HEK293T (cell line): Measurements from ENCODE around the gene HEXIM1.

Source experiments
- CTCF ChIA-PET: fragments of 350-600 bp; formaldehyde crosslinking; extraction: SDS; loops from one replicate; lab custom pipeline; 2021; ENCODE audit warnings: antibody characterized with exemption, inconsistent platforms; lab: Yijun Ruan, JAX
- POLR2A ChIA-PET: fragments of 350-600 bp; formaldehyde crosslinking; extraction: SDS; loops from one replicate; lab custom pipeline; 2020; ENCODE audit warnings: antibody characterized with exemption, inconsistent platforms; lab: Yijun Ruan, JAX
- DNase-seq: peaks from one replicate; pipeline ENCODE4 v3.0.0; 2012; ENCODE audit warnings: mixed read lengths; ENCODE audit errors: extremely low spot score
- ARNT ChIP-seq: fragments of 450-650 bp; IDR thresholded peaks from 2 replicates; pipeline ENCODE4 v1.6.1; 2017; ENCODE audit warnings: mild to moderate bottlenecking
- BHLHE40 ChIP-seq: fragments of 450-650 bp; IDR thresholded peaks from 2 replicates; pipeline ENCODE4 v1.6.1; 2016; ENCODE audit warnings: mild to moderate bottlenecking, moderate library complexity, borderline replicate concordance
- CTBP1 ChIP-seq: fragments of 450-650 bp; IDR thresholded peaks from 2 replicates; pipeline ENCODE4 v1.6.1; 2016; ENCODE audit warnings: borderline replicate concordance
- ELF4 ChIP-seq: fragments of 450-650 bp; IDR thresholded peaks from 2 replicates; pipeline ENCODE4 v1.6.1; 2017; ENCODE audit warnings: antibody characterized with exemption
- FOXA1 ChIP-seq: fragments of 450-650 bp; IDR thresholded peaks from 2 replicates; pipeline ENCODE4 v1.6.1; 2016; ENCODE audit warnings: mild to moderate bottlenecking
- FOXK2 ChIP-seq: fragments of 450-650 bp; IDR thresholded peaks from 2 replicates; pipeline ENCODE4 v1.6.1; 2016; ENCODE audit warnings: mild to moderate bottlenecking
- FOXM1 ChIP-seq: fragments of 450-650 bp; IDR thresholded peaks from 2 replicates; pipeline ENCODE4 v1.6.1; 2017; ENCODE audit warnings: mild to moderate bottlenecking, borderline replicate concordance
- HDGF ChIP-seq: fragments of 450-650 bp; IDR thresholded peaks from 2 replicates; pipeline ENCODE4 v1.6.1; 2017; ENCODE audit warnings: antibody characterized with exemption, borderline replicate concordance
- L3MBTL2 ChIP-seq: fragments of 450-650 bp; conservative IDR thresholded peaks from 2 replicates; pipeline ENCODE4 v1.6.1; 2016; ENCODE audit warnings: mild to moderate bottlenecking
- LEF1 ChIP-seq: fragments of 450-650 bp; IDR thresholded peaks from 2 replicates; pipeline ENCODE4 v1.6.1; 2017; ENCODE audit warnings: mild to moderate bottlenecking, borderline replicate concordance
- NFRKB ChIP-seq: fragments of 450-650 bp; IDR thresholded peaks from 2 replicates; pipeline ENCODE4 v1.6.1; 2016; ENCODE audit warnings: mild to moderate bottlenecking, moderate library complexity
- SP1 ChIP-seq: fragments of 450-650 bp; IDR thresholded peaks from 2 replicates; pipeline ENCODE4 v1.6.1; 2017
- SUZ12 ChIP-seq: fragments of 450-650 bp; IDR thresholded peaks from 2 replicates; pipeline ENCODE4 v1.6.1; 2016; ENCODE audit warnings: mild to moderate bottlenecking
- TARDBP ChIP-seq: fragments of 450-650 bp; IDR thresholded peaks from 2 replicates; pipeline ENCODE4 v1.6.1; 2016
- ZNF384 ChIP-seq: fragments of 450-650 bp; IDR thresholded peaks from 2 replicates; pipeline ENCODE4 v1.6.1; 2016
- TF ChIP-seq, protein P1 (sequence below): fragments of 450-650 bp; IDR thresholded peaks from 2 replicates; pipeline ENCODE4 v1.6.1; 2016

The HEXIM1 gene

DNA sequence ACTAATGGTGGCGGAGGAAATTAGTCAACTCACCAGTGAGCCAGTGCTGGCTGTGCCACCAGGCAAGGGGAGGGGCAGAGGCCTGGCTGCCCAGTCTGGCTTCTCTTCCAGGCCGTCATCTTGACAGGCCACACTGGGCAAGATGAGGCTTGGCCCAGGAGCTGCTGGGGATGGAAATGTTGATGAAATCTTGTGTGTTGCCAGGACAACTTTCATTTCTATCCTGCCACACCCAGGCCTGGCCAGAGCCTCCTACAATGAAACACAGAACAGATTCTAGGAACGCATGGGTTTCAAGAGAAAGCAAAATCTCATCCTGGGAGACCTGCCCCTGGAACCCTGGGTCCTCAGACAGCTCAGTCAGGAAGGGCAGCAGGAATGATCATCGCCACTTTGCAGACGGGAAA is 22.7 kb downstream of the HEXIM1 start:
- DNase-seq = no peak
- CTCF ChIA-PET = interaction anchor here (0.6 to 1.7 kb wide), 6 partner anchors 10 to 35 kb away, joined by 3 to 9 read pairs (median 3); partner anchors contain the start of gene ACBD4
- POLR2A ChIA-PET = interaction anchor here (1.3 to 5.8 kb wide), 3 partner anchors 9 to 22 kb away, joined by 3 to 85 read pairs (median 65); partner anchors contain the start of genes HEXIM1 and HEXIM2
- TF ChIP-seq ZNF384 (no peak), FOXK2 (no peak), SUZ12 (no peak)

DNA sequence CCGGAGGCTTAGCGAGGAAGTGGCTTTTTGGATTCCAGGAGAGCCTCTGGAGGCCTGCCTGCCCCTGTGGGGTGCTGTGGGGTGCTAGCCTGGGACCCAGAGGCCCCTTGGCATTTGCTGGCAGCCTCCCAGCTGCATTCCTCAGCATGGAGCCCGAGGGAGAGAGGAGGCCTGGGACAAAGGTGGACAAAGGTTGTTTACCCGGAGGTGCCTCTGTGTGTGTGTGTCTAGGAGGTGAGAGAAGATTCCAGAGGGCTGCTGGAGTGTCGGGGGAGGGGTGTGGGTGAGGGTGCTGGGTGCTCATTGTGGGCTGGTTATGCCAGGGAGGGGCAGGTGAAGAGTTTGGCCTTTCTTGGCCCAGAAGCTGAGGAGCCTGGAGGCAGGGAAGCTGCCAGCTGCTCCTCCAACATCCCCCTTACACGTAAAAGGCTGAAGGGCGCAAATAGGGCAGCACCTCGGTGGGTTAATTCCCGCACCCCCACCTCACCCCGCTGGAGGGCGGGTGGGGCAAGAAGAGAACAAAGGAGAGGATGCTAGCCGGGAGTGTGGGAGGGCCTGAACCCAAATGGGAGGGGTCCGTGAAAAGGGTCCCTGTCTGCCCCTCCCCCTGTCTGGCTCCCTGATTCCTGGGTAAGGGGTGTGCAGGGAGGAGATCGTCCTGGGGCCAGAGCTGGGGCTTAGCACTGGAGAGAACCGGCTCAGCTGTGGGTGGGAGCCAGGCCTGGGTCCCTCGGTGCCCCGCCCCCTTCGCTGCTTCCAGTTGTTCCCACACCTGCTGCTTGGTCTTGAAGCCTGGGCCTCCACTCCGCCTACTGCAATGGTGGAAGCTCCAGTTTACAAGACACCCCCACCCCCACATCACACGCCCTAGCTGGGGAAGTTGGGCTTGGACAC is 23.3 kb downstream of the HEXIM1 start:
- no peak for TF ChIP-seq NFRKB
- TF ChIP-seq, protein P1, sequence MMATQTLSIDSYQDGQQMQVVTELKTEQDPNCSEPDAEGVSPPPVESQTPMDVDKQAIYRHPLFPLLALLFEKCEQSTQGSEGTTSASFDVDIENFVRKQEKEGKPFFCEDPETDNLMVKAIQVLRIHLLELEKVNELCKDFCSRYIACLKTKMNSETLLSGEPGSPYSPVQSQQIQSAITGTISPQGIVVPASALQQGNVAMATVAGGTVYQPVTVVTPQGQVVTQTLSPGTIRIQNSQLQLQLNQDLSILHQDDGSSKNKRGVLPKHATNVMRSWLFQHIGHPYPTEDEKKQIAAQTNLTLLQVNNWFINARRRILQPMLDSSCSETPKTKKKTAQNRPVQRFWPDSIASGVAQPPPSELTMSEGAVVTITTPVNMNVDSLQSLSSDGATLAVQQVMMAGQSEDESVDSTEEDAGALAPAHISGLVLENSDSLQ = no peak
- TF ChIP-seq FOXK2 = no peak
- no peak for TF ChIP-seq LEF1
- no peak for TF ChIP-seq FOXM1
- no peak for TF ChIP-seq L3MBTL2
- no peak for TF ChIP-seq ELF4
- TF ChIP-seq ARNT = no peak
- TF ChIP-seq HDGF = no peak
- no peak for TF ChIP-seq ZNF384
- DNase-seq = no peak
- POLR2A ChIA-PET = interaction anchor here (1.0 to 5.8 kb wide), 4 partner anchors 10 to 22 kb away, joined by 3 to 85 read pairs (median 35); partner anchors contain the start of genes HEXIM1 and HEXIM2
- CTCF ChIA-PET = interaction anchor here (0.8 to 1.7 kb wide), 4 partner anchors 13 to 256 kb away, joined by 3 to 9 read pairs (median 4); partner anchors contain the start of gene ACBD4

DNA sequence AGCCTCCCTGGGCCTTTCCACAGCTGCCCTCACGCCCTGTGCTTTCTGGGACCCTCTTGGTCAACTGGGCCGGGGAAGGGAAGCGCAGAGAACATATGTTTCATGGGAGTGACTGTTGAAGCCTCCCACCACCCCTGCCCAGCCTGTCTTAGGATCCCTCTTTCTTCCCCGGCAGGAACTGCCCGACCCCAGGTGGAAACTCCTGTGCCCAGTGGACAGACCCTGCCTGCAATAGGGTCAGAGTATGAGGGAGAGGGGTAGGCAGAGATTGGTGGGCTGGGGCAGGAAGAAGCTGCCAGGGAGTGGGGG is 23.9 kb downstream of the HEXIM1 start:
- POLR2A ChIA-PET = interaction anchor here (1.0 to 5.8 kb wide), 3 partner anchors 11 to 23 kb away, joined by 5 to 85 read pairs (median 65); partner anchors contain the start of genes HEXIM1 and HEXIM2
- TF ChIP-seq BHLHE40 (no peak), SP1 (no peak), HDGF (no peak), LEF1 (no peak)
- TF ChIP-seq, protein P1 = no peak
- DNase-seq = no peak
- CTCF ChIA-PET = interaction anchor here (0.6 to 1.8 kb wide), 5 partner anchors 12 to 256 kb away, joined by 3 to 14 read pairs (median 3); partner anchors contain the start of gene ACBD4

DNA sequence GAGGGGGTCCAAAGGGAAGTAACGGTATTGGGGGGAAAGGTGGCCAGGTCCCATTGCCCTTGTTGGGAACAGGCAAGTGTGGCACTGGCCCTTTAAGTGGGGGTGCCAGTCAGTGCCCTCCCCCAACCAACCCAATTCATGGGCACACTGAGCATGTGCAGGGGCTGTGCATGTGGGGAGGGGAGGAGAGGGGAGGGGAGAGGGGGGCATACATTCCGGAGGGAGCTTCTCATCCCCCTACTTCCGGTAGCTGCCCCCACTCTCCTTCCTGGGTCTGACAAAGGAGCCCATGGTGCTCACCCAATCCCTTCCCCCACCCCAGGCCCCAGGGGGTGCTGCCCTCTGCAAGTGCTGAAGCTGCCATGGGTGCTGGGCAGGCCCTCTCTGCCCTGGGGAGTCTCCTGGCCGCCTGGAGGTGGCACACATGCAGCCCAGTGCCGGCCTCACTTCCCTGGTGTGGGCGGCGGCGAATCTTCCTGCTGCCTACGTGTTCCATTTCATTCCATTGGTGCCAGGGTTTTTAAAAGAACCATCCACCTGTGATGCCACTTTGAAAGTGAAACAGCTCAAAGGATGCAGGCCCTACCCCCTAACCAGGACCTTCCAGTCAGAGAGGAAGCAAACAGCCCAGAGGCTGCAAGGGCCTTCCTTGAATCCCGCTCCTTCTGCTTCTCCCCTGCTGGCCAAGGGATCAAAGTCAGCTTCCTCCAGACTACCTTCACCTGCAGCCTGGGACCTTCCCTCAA is 24.4 kb downstream of the HEXIM1 start:
- TF ChIP-seq SUZ12 = no peak
- no peak for TF ChIP-seq HDGF
- no peak for TF ChIP-seq NFRKB
- TF ChIP-seq ZNF384 = no peak
- no peak for TF ChIP-seq SP1
- TF ChIP-seq ELF4 = no peak
- no peak for TF ChIP-seq FOXA1
- no peak for TF ChIP-seq L3MBTL2
- no peak for TF ChIP-seq FOXM1
- no peak for TF ChIP-seq ARNT
- no peak for TF ChIP-seq TARDBP
- no peak for TF ChIP-seq LEF1
- TF ChIP-seq BHLHE40 = no peak
- TF ChIP-seq CTBP1 = no peak
- TF ChIP-seq, protein P1 = no peak
- no peak for DNase-seq
- CTCF ChIA-PET = interaction anchor here (0.6 to 1.8 kb wide), 9 partner anchors 12 to 255 kb away, joined by 3 to 14 read pairs (median 4); partner anchors contain the start of gene ACBD4
- POLR2A ChIA-PET = interaction anchor here (0.7 to 5.8 kb wide), 4 partner anchors 11 to 23 kb away, joined by 3 to 85 read pairs (median 35); partner anchors contain the start of genes HEXIM1 and HEXIM2

DNA sequence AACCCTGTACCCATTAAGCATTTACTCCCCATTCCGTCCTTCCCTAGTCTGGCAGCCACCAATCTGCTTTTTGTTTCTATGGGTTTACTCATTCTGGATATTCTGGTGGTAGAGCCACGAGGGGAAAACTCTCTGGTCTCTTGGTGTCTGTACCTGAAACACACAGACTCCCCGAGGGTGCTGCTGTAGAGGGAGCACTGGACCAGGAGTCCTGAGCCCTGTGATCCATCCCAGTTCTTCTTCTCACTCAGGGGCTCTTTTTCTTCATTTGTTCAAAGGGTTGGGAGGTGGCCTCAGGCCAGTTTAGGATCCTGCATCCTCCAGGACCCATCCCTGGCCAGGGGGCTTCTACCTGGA is 27.5 kb downstream of the HEXIM1 start:
- TF ChIP-seq ELF4 (no peak), LEF1 (no peak), SP1 (no peak)
- ChIA-PET CTCF (interaction anchor here (0.6 to 3.8 kb wide), 4 partner anchors 22 to 41 kb away, joined by 5 to 23 read pairs (median 12); partner anchors contain the start of genes ACBD4 and HEXIM1), POLR2A (interaction anchor here (1.3 to 2.7 kb wide), 4 partner anchors 8 to 27 kb away, joined by 3 to 22 read pairs (median 10); partner anchors contain the start of genes HEXIM1 and HEXIM2)
- no peak for DNase-seq

- TF ChIP-seq ELF4 (no peak), ZNF384 (no peak), NFRKB (no peak), FOXA1 (no peak), FOXM1 (no peak), TARDBP (no peak), SUZ12 (no peak), L3MBTL2 (no peak)
- TF ChIP-seq, protein P1 = no peak
- ChIA-PET POLR2A (interaction anchor here (1.2 to 2.7 kb wide), 3 partner anchors 16 to 29 kb away, joined by 11 to 22 read pairs (median 16); partner anchors contain the start of genes HEXIM1 and HEXIM2), CTCF (interaction anchor here (3.8 kb wide), 1 partner anchor 42 kb away, joined by 23 read pairs; the partner anchor contains the start of gene ACBD4)
- DNase-seq = no peak
Measured at GRCh38 chr17:45177563-45177962, 29.3 kb downstream of the HEXIM1 start.
